ENCODE measurements around the gene NAB1.
"Not testable (repeated sequence)": the region's sequence is repeated elsewhere in the genome, so short reads cannot be mapped to it uniquely, and the experiment has no call there.

Gene NAB1

GRCh38 chr2:190698895-190699294 is 50.0 kb downstream of the NAB1 start:
- Histone ChIP-seq H3K4me3 (ENCODE audit: low read depth in 1 of 2, low read length in 2 of 2) (no peak overlapping the region), H3K27me3 (ENCODE audit: control insufficient read depth in 1 of 2, insufficient read depth in 2 of 2, low read length in 2 of 2) (no peaks in the 10 kb centered on the region), H3K9me3 (ENCODE audit: low read length) (no peaks in the 10 kb centered on the region), H3K4me1 (ENCODE audit: insufficient read depth, low read length) (no peaks in the 10 kb centered on the region), H3K27ac (ENCODE audit: low read depth, low read length) (no peak overlapping the region), H3K36me3 (ENCODE audit: insufficient read depth, low read length) (no peaks in the 10 kb centered on the region), H3K9ac (ENCODE audit: low read length) (no peak overlapping the region)

GRCh38 chr2:190701586-190701985 is 52.7 kb downstream of the NAB1 start:
- H3K9ac ChIP-seq (ENCODE audit: low read length) = no peak overlapping the region

DNA sequence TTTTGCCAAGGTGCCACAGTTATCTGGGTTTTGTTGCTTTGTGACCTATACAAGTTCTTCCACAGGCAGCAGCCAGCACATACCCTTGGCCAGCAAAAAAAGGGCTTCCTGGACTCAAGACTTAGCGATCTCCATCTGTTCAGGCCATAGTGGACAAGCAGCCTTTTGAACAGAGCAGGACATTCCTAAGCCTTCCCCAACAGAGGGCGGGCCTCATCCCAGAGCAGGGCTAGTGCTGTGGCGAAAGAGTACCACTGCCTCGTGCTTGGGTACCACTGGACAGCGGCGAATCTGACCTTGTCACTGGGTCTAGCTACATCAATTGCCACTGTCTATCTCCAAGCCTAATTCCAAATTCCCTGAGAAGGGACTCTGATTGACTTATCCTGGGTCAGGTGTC is 56.4 kb downstream of the NAB1 start:
- Histone ChIP-seq H3K4me1 (ENCODE audit: insufficient read depth, low read length) (no peaks in the 10 kb centered on the region), H3K9ac (ENCODE audit: low read length) (no peak overlapping the region), H3K36me3 (ENCODE audit: insufficient read depth, low read length) (no peaks in the 10 kb centered on the region), H3K4me3 (ENCODE audit: low read depth in 1 of 2, low read length in 2 of 2) (no peak overlapping the region), H3K27ac (ENCODE audit: low read depth, low read length) (no peak overlapping the region), H3K27me3 (ENCODE audit: control insufficient read depth in 1 of 2, insufficient read depth in 2 of 2, low read length in 2 of 2) (no peaks in the 10 kb centered on the region), H3K9me3 (ENCODE audit: low read length) (no peaks in the 10 kb centered on the region)

More at GRCh38 chr2:190701586-190701985, 52.7 kb downstream of the NAB1 start:
- no peak overlapping the region for H3K27ac ChIP-seq (ENCODE audit: low read depth, low read length)
- H3K4me1 ChIP-seq (ENCODE audit: insufficient read depth, low read length) = no peaks in the 10 kb centered on the region
- no peaks in the 10 kb centered on the region for H3K27me3 ChIP-seq (ENCODE audit: control insufficient read depth in 1 of 2, insufficient read depth in 2 of 2, low read length in 2 of 2)
- H3K36me3 ChIP-seq (ENCODE audit: insufficient read depth, low read length) = no peaks in the 10 kb centered on the region
- H3K9me3 ChIP-seq (ENCODE audit: low read length) = no peaks in the 10 kb centered on the region
- H3K4me3 ChIP-seq (ENCODE audit: low read depth in 1 of 2, low read length in 2 of 2) = no peak overlapping the region

- H3K27me3 ChIP-seq (ENCODE audit: control insufficient read depth in 1 of 2, insufficient read depth in 2 of 2, low read length in 2 of 2) = no peaks in the 10 kb centered on the region
- no peak overlapping the region for H3K4me3 ChIP-seq (ENCODE audit: low read depth in 1 of 2, low read length in 2 of 2)
- H3K36me3 ChIP-seq (ENCODE audit: insufficient read depth, low read length) = no peaks in the 10 kb centered on the region
- H3K9me3 ChIP-seq (ENCODE audit: low read length) = no peaks in the 10 kb centered on the region
- no peak overlapping the region for H3K9ac ChIP-seq (ENCODE audit: low read length)
- no peaks in the 10 kb centered on the region for H3K4me1 ChIP-seq (ENCODE audit: insufficient read depth, low read length)
- H3K27ac ChIP-seq (ENCODE audit: low read depth, low read length) = no peak overlapping the region
Observed at GRCh38 chr2:190707726-190708125, 58.8 kb downstream of the NAB1 start.

DNA sequence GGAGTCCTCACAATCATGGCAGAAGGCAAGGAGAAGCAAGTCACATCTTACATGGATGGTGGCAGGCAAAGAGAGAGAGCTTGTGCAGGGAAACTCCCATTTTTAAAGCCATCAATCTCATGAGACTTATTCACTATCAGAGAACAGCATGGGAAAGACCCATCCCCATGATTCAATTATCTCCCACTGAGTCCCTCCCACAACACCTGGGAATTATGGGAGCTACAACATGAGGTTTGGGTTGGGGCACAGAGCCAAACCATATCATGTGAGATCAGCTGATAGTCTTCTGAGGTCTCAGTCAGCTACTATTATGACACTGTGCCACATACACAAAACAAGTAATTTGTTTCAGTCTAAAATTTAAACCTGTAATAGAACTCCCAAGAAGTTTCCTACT is 59.8 kb downstream of the NAB1 start:
- H3K4me1 ChIP-seq (ENCODE audit: insufficient read depth, low read length); H3K27me3 ChIP-seq (ENCODE audit: control insufficient read depth in 1 of 2, insufficient read depth in 2 of 2, low read length in 2 of 2); H3K27ac ChIP-seq (ENCODE audit: low read depth, low read length); H3K36me3 ChIP-seq (ENCODE audit: insufficient read depth, low read length); H3K9ac ChIP-seq (ENCODE audit: low read length); H3K4me3 ChIP-seq (ENCODE audit: low read depth in 1 of 2, low read length in 2 of 2); H3K9me3 ChIP-seq (ENCODE audit: low read length): not testable (repeated sequence)

- Histone ChIP-seq H3K4me3 (ENCODE audit: low read depth in 1 of 2, low read length in 2 of 2) (no peak overlapping the region), H3K9ac (ENCODE audit: low read length) (no peak overlapping the region), H3K9me3 (ENCODE audit: low read length) (no peaks in the 10 kb centered on the region), H3K27ac (ENCODE audit: low read depth, low read length) (no peak overlapping the region), H3K4me1 (ENCODE audit: insufficient read depth, low read length) (no peaks in the 10 kb centered on the region), H3K36me3 (ENCODE audit: insufficient read depth, low read length) (no peaks in the 10 kb centered on the region), H3K27me3 (ENCODE audit: control insufficient read depth in 1 of 2, insufficient read depth in 2 of 2, low read length in 2 of 2) (no peaks in the 10 kb centered on the region)
Observed at GRCh38 chr2:190711069-190711468, 62.2 kb downstream of the NAB1 start.

DNA sequence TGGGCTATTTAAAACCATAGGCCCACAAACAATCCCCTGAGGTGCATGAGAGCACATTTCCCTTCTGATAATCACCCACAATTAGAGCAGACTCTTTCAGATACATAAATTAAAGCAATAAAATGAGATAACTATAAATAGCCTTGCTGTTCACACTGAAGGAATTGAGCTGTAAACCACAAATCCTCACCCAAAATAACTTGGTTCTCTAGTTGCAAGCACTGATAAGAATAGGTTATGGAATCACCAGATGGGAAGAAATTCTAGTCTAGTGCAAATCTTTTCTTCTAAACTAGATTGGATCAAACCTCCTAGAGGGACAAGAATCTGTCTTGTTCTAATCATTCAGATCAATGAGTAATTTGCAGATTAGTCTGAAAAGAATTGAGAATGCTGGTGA is 64.6 kb downstream of the NAB1 start:
- no peak overlapping the region for H3K4me3 ChIP-seq (ENCODE audit: low read depth in 1 of 2, low read length in 2 of 2)
- no peaks in the 10 kb centered on the region for H3K27me3 ChIP-seq (ENCODE audit: control insufficient read depth in 1 of 2, insufficient read depth in 2 of 2, low read length in 2 of 2)
- H3K4me1 ChIP-seq (ENCODE audit: insufficient read depth, low read length) = no peaks in the 10 kb centered on the region
- no peaks in the 10 kb centered on the region for H3K9me3 ChIP-seq (ENCODE audit: low read length)
- no peak overlapping the region for H3K9ac ChIP-seq (ENCODE audit: low read length)
- H3K27ac ChIP-seq (ENCODE audit: low read depth, low read length) = no peak overlapping the region
- H3K36me3 ChIP-seq (ENCODE audit: insufficient read depth, low read length) = no peaks in the 10 kb centered on the region

GRCh38 chr2:190714958-190715357 is 66.1 kb downstream of the NAB1 start:
- Histone ChIP-seq H3K27ac (ENCODE audit: low read depth, low read length) (no peak overlapping the region), H3K4me1 (ENCODE audit: insufficient read depth, low read length) (no peaks in the 10 kb centered on the region), H3K9me3 (ENCODE audit: low read length) (no peaks in the 10 kb centered on the region), H3K36me3 (ENCODE audit: insufficient read depth, low read length) (no peaks in the 10 kb centered on the region), H3K4me3 (ENCODE audit: low read depth in 1 of 2, low read length in 2 of 2) (no peak overlapping the region), H3K9ac (ENCODE audit: low read length) (no peak overlapping the region), H3K27me3 (ENCODE audit: control insufficient read depth in 1 of 2, insufficient read depth in 2 of 2, low read length in 2 of 2) (no peaks in the 10 kb centered on the region)

- no peak overlapping the region for H3K27ac ChIP-seq (ENCODE audit: low read depth, low read length)
- no peaks in the 10 kb centered on the region for H3K36me3 ChIP-seq (ENCODE audit: insufficient read depth, low read length)
- no peaks in the 10 kb centered on the region for H3K27me3 ChIP-seq (ENCODE audit: control insufficient read depth in 1 of 2, insufficient read depth in 2 of 2, low read length in 2 of 2)
- no peaks in the 10 kb centered on the region for H3K4me1 ChIP-seq (ENCODE audit: insufficient read depth, low read length)
- H3K9ac ChIP-seq (ENCODE audit: low read length) = no peak overlapping the region
- no peaks in the 10 kb centered on the region for H3K9me3 ChIP-seq (ENCODE audit: low read length)
- no peak overlapping the region for H3K4me3 ChIP-seq (ENCODE audit: low read depth in 1 of 2, low read length in 2 of 2)
Observed at GRCh38 chr2:190716176-190716807, 67.4 kb downstream of the NAB1 start.

DNA sequence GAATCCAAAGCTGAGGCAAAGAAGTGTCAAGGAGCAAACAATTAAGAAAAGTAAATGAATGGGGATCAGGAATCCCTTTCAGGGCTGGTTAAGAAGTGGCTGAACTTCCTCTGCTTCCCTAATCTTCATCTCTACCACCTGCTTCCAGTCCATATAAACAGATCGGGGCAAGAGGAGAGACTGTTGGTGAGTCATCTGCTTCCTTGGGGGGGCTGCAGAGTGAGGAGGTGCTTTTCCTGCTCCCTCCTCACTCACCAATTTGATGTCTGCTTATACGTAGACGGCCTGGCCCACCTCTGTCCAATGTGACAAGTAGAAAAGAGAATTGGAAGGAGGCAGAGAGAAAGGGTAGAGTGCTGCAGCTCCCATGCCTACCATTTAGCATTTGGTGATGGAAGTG is 68.4 kb downstream of the NAB1 start:
- Histone ChIP-seq H3K4me1 (ENCODE audit: insufficient read depth, low read length) (no peaks in the 10 kb centered on the region), H3K36me3 (ENCODE audit: insufficient read depth, low read length) (no peaks in the 10 kb centered on the region), H3K9ac (ENCODE audit: low read length) (no peak overlapping the region), H3K27me3 (ENCODE audit: control insufficient read depth in 1 of 2, insufficient read depth in 2 of 2, low read length in 2 of 2) (no peaks in the 10 kb centered on the region), H3K27ac (ENCODE audit: low read depth, low read length) (no peak overlapping the region), H3K4me3 (ENCODE audit: low read depth in 1 of 2, low read length in 2 of 2) (no peak overlapping the region), H3K9me3 (ENCODE audit: low read length) (no peaks in the 10 kb centered on the region)

GRCh38 chr2:190717764-190718651 is 69.1 kb downstream of the NAB1 start:
- H3K27me3 ChIP-seq (ENCODE audit: control insufficient read depth in 1 of 2, insufficient read depth in 2 of 2, low read length in 2 of 2) = no peaks in the 10 kb centered on the region
- no peaks in the 10 kb centered on the region for H3K4me1 ChIP-seq (ENCODE audit: insufficient read depth, low read length)
- H3K9me3 ChIP-seq (ENCODE audit: low read length) = no peaks in the 10 kb centered on the region
- H3K36me3 ChIP-seq (ENCODE audit: insufficient read depth, low read length) = no peaks in the 10 kb centered on the region
- no peak overlapping the region for H3K27ac ChIP-seq (ENCODE audit: low read depth, low read length)
- no peak overlapping the region for H3K9ac ChIP-seq (ENCODE audit: low read length)
- H3K4me3 ChIP-seq (ENCODE audit: low read depth in 1 of 2, low read length in 2 of 2) = no peak overlapping the region
